HG03280 (cell line): Measurements from ENCODE around the gene ARV1.
"Not testable (repeated sequence)": the region's sequence is repeated elsewhere in the genome, so short reads cannot be mapped to it uniquely, and the experiment has no call there.

ENCODE experiments used
- ATAC-seq: cut with Tn5 transposase; IDR thresholded peaks from one replicate; pipeline ENCODE4 v1.9.1; 2021; ENCODE audit warnings: mild to moderate bottlenecking, moderate library complexity; ENCODE audit not compliant: unreplicated experiment

ARV1 gene

GRCh38 chr1:231016966-231017365 is 38.1 kb downstream of the ARV1 start:
- no peak for ATAC-seq

- no peak for ATAC-seq
Observed at GRCh38 chr1:231019711-231020110, 40.8 kb downstream of the ARV1 start.

DNA sequence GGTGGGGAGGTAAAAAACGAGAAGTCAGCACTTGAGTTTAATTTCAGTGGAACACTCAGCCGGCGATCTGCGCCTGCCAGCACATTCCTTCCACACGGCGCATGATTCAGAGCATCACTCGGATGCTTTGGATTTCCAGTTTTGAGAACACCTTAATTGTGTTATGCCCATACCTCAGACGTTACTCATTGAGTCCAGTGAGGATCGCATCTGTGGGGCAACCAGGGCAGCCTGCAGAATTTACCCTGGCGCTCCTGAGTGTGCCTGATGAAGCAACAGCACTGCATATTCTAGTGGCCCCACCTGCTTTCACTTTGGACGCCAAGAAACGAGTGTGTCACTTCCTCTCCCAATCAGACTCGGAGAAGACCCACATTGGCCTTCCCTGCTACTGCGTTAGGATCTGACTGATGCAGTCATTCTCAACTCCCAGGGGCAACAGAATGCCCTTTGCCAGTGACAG is 41.3 kb downstream of the ARV1 start:
- ATAC-seq: no peak

- no peak for ATAC-seq
Observed at GRCh38 chr1:231020816-231021215, 41.9 kb downstream of the ARV1 start.

- ATAC-seq: no peak
Observed at GRCh38 chr1:231021540-231022031, 42.7 kb downstream of the ARV1 start.

GRCh38 chr1:231022543-231022942 is 43.6 kb downstream of the ARV1 start:
- ATAC-seq: not testable (repeated sequence)

DNA sequence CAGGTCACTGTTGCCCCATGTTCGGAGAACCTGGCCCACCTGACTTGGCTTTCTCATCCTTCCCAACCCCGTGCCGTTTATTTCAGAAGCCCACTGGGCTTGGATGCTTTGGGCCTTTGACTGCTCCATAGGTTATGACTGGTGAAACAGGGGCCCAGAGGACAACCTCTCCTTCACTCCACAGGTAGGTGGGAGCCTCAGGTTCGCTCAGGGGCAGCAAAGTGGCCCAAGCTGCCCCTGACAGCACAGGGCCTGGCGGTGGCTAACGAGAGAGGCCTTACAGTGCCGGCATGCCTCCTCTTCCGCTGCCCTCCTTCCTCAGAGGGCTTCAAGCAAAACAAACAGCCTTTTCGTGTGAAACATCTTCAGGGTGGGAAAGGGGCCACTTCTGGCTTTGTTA is 44.3 kb downstream of the ARV1 start:
- no peak for ATAC-seq

DNA sequence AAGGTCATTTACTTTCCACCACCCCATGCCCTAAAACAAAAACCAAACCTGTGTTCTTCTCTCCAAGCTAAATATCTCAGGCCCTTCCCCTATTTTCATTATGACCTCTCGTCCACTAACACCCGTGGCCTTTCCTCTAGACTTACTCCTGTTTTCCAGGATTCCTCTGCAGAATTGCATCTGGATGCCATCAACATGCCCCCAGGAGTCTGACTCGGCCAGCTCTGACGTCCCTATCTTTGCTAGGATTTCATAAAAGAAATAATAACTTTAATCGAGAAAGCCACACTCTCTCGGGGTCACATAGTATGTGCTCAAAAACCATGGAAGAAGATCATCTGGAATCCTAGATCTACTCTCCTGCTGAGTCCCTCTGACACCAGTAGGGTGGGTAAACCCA is 47.7 kb downstream of the ARV1 start:
- no peak for ATAC-seq

GRCh38 chr1:231027136-231027925 is 48.4 kb downstream of the ARV1 start:
- ATAC-seq: no peak

DNA sequence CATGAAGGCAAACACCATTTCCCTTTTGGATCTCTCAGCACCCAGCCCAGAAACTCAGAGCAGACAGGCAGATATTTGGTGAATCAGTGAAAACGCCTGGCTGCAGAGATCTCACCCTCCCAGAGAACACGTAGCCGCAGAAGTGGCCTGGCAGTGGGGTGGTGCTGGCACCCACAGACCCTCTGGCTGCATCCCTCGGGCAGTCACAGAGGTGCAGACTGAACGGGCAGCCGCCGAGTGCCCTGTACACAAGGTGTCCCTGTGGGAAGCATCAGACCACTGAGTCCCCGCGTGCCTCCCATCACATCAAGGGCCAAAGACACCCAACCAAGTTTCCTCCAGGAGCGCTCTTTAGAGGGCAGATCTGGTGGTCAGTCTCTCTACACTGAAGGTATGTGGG is 49.1 kb downstream of the ARV1 start:
- no peak for ATAC-seq

DNA sequence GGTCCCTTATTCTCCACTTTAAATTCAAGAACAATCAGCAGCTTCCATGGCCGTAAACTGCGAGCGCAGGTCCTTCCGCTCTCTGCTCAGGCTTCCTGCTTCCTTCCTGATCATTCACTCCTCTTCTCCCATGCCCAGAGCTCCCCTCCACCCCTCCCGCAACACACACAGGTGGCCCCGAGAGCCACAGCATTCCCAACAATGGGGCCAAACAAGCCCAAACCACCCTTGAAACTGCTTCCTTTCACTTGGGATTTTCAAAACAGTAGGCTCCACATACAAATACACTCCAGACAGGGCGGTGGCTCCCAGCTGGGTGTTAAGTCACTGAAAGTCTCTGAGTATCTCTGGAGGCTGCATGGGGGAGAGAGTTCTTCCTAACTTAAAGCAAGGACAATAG is 49.8 kb downstream of the ARV1 start:
- no peak for ATAC-seq

GRCh38 chr1:231029247-231029646 is 50.4 kb downstream of the ARV1 start:
- not testable (repeated sequence) for ATAC-seq

DNA sequence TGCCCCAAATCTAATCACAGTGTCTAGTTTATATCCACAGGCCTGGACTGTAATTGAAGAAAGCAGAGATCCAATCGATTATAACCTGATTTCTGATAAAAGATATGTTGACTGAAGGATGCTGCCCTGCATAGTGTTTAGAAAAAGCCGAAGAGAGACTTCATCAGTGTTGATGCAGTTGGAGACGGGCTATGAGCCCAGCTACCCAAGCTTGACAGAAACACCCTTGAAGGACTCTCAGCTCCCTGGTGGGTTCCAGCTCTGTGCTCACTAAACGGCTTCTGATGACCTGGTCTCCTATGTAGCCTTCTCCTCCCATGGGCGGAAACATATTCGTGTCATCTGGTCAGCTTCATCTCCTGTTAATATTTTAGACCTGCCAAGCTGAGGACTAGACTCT is 50.9 kb downstream of the ARV1 start:
- no peak for ATAC-seq

GRCh38 chr1:231032963-231033362 is 54.1 kb downstream of the ARV1 start:
- no peak for ATAC-seq

- no peak for ATAC-seq
Observed at GRCh38 chr1:231035799-231036198, 56.9 kb downstream of the ARV1 start.

GRCh38 chr1:231036416-231036815 is 57.5 kb downstream of the ARV1 start:
- ATAC-seq: no peak

GRCh38 chr1:231037585-231038517 is 59.0 kb downstream of the ARV1 start:
- ATAC-seq: no peak

GRCh38 chr1:231039161-231040018 is 60.5 kb downstream of the ARV1 start:
- ATAC-seq: peak; percentile 36

DNA sequence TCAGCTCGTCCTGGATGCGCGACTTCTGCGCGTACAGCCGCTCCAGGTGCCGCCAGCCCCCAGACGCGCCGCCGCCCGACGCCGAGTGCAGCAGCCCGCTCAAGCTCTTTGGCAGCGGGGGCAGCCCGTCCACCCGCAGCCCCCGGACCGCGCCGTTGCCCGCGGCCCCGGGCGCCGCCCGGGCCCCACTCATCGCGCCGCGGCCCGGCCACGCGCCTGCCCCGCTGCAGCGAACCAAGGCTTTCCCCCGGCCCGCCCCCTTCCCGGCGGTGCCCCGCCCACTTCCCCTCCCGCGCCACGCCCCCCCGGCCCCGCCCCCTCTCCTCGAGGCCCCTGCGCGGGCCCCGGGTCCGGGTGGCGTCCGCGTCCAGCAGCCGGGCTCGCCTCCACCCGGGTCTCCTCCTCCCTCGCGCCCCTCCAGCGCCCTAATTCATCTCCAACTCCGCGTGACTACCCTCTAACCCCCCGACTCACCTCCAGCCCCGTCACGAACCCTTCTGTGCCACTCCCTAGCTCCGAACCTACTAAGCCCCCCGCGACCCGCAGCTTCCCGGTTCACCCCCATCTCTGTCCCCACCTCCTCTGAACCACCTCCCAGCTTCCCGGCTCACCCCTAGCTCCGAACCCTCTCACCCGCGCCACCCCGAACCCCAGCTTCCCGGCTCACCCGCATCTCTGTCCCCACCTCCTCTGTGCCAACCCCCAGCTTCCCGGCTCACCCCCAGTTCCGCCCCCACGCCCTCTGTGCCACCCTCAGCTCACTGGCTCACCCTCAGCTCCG is 61.3 kb downstream of the ARV1 start, which contains the start of gene FAM89A:
FAM89A (minus strand) TSS at position 236 of the 781 bp plus-strand sequence; CDS start at position 193, 43 bp downstream.
- ATAC-seq: peak; percentile 71
